Nephron progenitor cell (in vitro differentiated cells): Measurements from ENCODE around the gene SLC1A2.

Experiments
- DNase-seq: peaks from one replicate; pipeline ENCODE4 v3.0.0; 2021
- H3K27ac Mint-ChIP-seq: 2 replicates; pipeline ENCODE4 v1.8.0; 2021; ENCODE audit warnings: mild to moderate bottlenecking, moderate library complexity, mixed read lengths
- H3K27me3 Mint-ChIP-seq: 2 replicates; pipeline ENCODE4 v1.8.0; 2021; ENCODE audit warnings: mild to moderate bottlenecking, low read depth, mixed read lengths; ENCODE audit not compliant: poor library complexity
- H3K36me3 Mint-ChIP-seq: 2 replicates; pipeline ENCODE4 v1.8.0; 2021; ENCODE audit warnings: low read depth, mixed read lengths
- H3K4me1 Mint-ChIP-seq: 2 replicates; pipeline ENCODE4 v1.8.0; 2021; ENCODE audit warnings: mixed read lengths
- H3K4me3 Mint-ChIP-seq: 2 replicates; pipeline ENCODE4 v1.8.0; 2021; ENCODE audit warnings: mild to moderate bottlenecking, moderate library complexity, mixed read lengths
- H3K9me3 Mint-ChIP-seq: 2 replicates; pipeline ENCODE4 v1.8.0; 2021; ENCODE audit warnings: mild to moderate bottlenecking, moderate library complexity, mixed read lengths
- TF ChIP-seq, protein P1 (sequence below): fragments of 200-600 bp; sonication (generic); IDR thresholded peaks from 2 replicates; pipeline ENCODE4 v1.5.0; 2021; ENCODE audit warnings: antibody characterized with exemption

Gene SLC1A2

GRCh38 chr11:35260342-35260985, 158.9 kb downstream of the SLC1A2 start:
- H3K9me3 Mint-ChIP-seq = no peaks in the 10 kb centered on the region
- DNase-seq = no peak
- no peaks in the 10 kb centered on the region for H3K4me1 Mint-ChIP-seq
- TF ChIP-seq, protein P1, sequence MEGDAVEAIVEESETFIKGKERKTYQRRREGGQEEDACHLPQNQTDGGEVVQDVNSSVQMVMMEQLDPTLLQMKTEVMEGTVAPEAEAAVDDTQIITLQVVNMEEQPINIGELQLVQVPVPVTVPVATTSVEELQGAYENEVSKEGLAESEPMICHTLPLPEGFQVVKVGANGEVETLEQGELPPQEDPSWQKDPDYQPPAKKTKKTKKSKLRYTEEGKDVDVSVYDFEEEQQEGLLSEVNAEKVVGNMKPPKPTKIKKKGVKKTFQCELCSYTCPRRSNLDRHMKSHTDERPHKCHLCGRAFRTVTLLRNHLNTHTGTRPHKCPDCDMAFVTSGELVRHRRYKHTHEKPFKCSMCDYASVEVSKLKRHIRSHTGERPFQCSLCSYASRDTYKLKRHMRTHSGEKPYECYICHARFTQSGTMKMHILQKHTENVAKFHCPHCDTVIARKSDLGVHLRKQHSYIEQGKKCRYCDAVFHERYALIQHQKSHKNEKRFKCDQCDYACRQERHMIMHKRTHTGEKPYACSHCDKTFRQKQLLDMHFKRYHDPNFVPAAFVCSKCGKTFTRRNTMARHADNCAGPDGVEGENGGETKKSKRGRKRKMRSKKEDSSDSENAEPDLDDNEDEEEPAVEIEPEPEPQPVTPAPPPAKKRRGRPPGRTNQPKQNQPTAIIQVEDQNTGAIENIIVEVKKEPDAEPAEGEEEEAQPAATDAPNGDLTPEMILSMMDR = no peak
- H3K27ac Mint-ChIP-seq = no peak overlapping the region
- no peak overlapping the region for H3K4me3 Mint-ChIP-seq
- H3K36me3 Mint-ChIP-seq = no peaks in the 10 kb centered on the region
- H3K27me3 Mint-ChIP-seq = no peaks in the 10 kb centered on the region

GRCh38 chr11:35259529-35259928, 159.8 kb downstream of the SLC1A2 start:
- Mint-ChIP-seq H3K27me3 (no peaks in the 10 kb centered on the region), H3K27ac (no peak overlapping the region), H3K9me3 (no peaks in the 10 kb centered on the region), H3K4me3 (no peak overlapping the region), H3K36me3 (no peaks in the 10 kb centered on the region), H3K4me1 (no peaks in the 10 kb centered on the region)
- TF ChIP-seq, protein P1 = no peak
- DNase-seq = no peak

GRCh38 chr11:35257281-35257680, 162.1 kb downstream of the SLC1A2 start:
- Mint-ChIP-seq H3K36me3 (no peaks in the 10 kb centered on the region), H3K27ac (no peak overlapping the region), H3K9me3 (no peaks in the 10 kb centered on the region), H3K27me3 (no peaks in the 10 kb centered on the region), H3K4me3 (no peak overlapping the region), H3K4me1 (no peaks in the 10 kb centered on the region)
- DNase-seq = no peak
- TF ChIP-seq, protein P1 = no peak

- H3K27ac Mint-ChIP-seq = no peak overlapping the region
- TF ChIP-seq, protein P1 = no peak
Measured at GRCh38 chr11:35256296-35256695, 163.1 kb downstream of the SLC1A2 start.

DNA sequence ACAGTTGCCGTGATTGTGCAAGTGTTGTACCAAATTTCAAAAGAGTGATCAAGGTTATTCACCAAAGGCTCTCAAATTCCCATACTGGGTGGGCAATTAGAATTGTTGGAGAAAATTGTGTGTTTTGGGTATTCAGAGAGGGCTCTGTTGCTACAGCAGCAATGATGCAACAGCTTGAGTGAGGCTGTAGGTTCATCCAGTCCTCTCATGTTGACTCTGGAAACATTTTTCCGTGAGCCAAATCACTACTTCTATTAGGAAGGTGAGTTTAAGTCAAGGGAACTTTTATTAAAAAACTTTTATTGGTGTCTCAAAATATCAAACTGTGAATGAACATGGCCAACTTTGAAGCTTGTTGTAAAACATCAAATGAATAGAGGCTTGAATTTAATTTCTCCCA, 163.8 kb downstream of the SLC1A2 start:
- H3K36me3 Mint-ChIP-seq = no peaks in the 10 kb centered on the region
- no peak overlapping the region for H3K27ac Mint-ChIP-seq
- H3K4me3 Mint-ChIP-seq = no peak overlapping the region
- no peaks in the 10 kb centered on the region for H3K27me3 Mint-ChIP-seq
- no peak for DNase-seq
- no peaks in the 10 kb centered on the region for H3K9me3 Mint-ChIP-seq
- H3K4me1 Mint-ChIP-seq = no peaks in the 10 kb centered on the region
- TF ChIP-seq, protein P1 = no peak

More at GRCh38 chr11:35256296-35256695, 163.1 kb downstream of the SLC1A2 start:
- DNase-seq = no peak
- no peaks in the 10 kb centered on the region for H3K4me1 Mint-ChIP-seq
- H3K27me3 Mint-ChIP-seq = no peaks in the 10 kb centered on the region
- H3K36me3 Mint-ChIP-seq = no peaks in the 10 kb centered on the region
- H3K9me3 Mint-ChIP-seq = no peaks in the 10 kb centered on the region
- no peak overlapping the region for H3K4me3 Mint-ChIP-seq

- H3K9me3 Mint-ChIP-seq = no peaks in the 10 kb centered on the region
- TF ChIP-seq, protein P1 = no peak
- H3K27me3 Mint-ChIP-seq = no peaks in the 10 kb centered on the region
- no peak overlapping the region for H3K4me3 Mint-ChIP-seq
- no peak overlapping the region for H3K27ac Mint-ChIP-seq
- no peaks in the 10 kb centered on the region for H3K36me3 Mint-ChIP-seq
- no peaks in the 10 kb centered on the region for H3K4me1 Mint-ChIP-seq
- no peak for DNase-seq
Measured at GRCh38 chr11:35253237-35253636, 166.1 kb downstream of the SLC1A2 start.
